Dendritic cell treated with granulocyte-macrophage colony-stimulating factor and Interleukin-4, amounts not matched to agents 40 ng/mL and 50 ng/mL, for 4 days (primary cell): ENCODE results near the gene CCR5.
A peak's percentile ranks its signal among the peaks of the same experiment; 100 is the strongest.
"Not testable (repeated sequence)": the region's sequence is repeated elsewhere in the genome, so short reads cannot be mapped to it uniquely, and the experiment has no call there.

Source experiments
- H3K27ac Mint-ChIP-seq: one replicate; pipeline ENCODE4 v1.8.0; 2022; ENCODE audit warnings: mild to moderate bottlenecking, mixed read lengths
- H3K27me3 Mint-ChIP-seq: one replicate; pipeline ENCODE4 v1.8.0; 2022; ENCODE audit warnings: mild to moderate bottlenecking, mixed read lengths
- H3K36me3 Mint-ChIP-seq: one replicate; pipeline ENCODE4 v1.8.0; 2022; ENCODE audit warnings: low read depth, mixed read lengths
- H3K4me1 Mint-ChIP-seq: one replicate; pipeline ENCODE4 v1.8.0; 2022; ENCODE audit warnings: low read depth, mixed read lengths
- H3K4me3 Mint-ChIP-seq: one replicate; pipeline ENCODE4 v1.8.0; 2022; ENCODE audit warnings: mild to moderate bottlenecking, moderate library complexity, mixed read lengths
- H3K9me3 Mint-ChIP-seq: one replicate; pipeline ENCODE4 v1.8.0; 2022; ENCODE audit warnings: mixed read lengths
- intact Hi-C: fragments of 100-400 bp; cut with micrococcal nuclease; formaldehyde crosslinking; loops from one replicate; pipeline ENCODE4 v1.15.0; 2022

Gene CCR5

DNA sequence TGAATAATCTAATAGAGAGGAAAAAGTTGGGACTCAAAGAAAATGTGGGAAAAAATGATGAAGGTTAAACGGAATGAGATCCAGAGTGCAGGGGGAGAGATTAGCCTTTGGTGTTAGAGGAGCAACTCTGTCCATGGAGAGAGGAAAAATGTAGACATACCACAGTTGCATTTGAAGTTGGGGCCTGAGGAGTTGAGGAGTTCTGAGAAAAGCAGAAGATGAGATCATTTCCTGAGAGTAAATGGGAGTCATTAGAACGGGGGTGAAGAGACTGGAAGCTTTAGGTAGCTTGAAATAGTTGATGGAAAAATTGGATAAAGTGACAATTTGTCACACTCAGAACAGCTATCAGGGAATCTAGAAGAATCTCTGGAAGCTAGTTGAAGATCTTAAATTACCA lies 28.8 kb downstream of the CCR5 start:
- peaks cover 35% of the 10 kb centered on the region for H3K4me1 Mint-ChIP-seq
- intact Hi-C loops: no loop called here
- no peak overlapping the region for H3K27ac Mint-ChIP-seq
- H3K4me3 Mint-ChIP-seq: no peak overlapping the region
- H3K27me3 Mint-ChIP-seq: peaks cover under 1% of the 10 kb centered on the region
- no peaks in the 10 kb centered on the region for H3K9me3 Mint-ChIP-seq
- H3K36me3 Mint-ChIP-seq: no peaks in the 10 kb centered on the region

DNA sequence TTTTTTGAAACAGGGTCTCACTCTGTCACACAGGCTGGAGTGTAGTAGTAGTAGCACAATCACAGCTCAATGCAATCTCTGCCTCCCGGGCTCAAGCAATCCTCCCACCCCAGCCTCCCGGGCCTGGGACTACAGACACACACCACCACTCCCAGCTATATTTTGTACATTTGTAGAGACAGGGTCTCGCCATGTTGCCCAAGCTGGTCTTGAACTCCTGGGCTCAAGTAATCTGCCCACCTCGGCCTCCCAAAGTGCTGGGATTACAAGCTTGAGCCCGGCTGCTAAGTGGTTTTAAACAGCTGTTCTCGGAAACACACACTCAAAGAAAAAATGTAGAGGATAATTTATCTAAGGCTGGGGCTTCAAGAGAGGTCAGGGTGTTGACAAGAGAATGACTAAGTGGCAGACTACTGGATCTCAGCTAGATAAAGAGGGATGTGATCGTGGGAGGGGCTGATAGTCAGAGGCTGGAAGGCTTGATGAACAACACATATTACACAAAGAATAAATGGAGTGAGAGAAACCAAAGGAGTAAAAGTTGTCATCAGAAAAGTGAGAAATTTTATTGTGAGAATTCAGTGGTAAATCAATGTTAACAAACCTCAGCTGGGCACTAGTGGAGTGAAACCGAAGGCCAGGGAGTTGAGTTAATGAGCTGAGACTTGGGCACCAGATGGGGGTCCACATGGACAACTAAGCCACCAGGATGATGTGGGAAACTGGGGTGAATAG lies 29.4 kb downstream of the CCR5 start:
- no peak overlapping the region for H3K27ac Mint-ChIP-seq
- no peak overlapping the region for H3K4me3 Mint-ChIP-seq
- intact Hi-C loops: no loop called here
- no peaks in the 10 kb centered on the region for H3K9me3 Mint-ChIP-seq
- peaks cover 35% of the 10 kb centered on the region for H3K4me1 Mint-ChIP-seq
- H3K27me3 Mint-ChIP-seq: no peaks in the 10 kb centered on the region
- H3K36me3 Mint-ChIP-seq: no peaks in the 10 kb centered on the region

DNA sequence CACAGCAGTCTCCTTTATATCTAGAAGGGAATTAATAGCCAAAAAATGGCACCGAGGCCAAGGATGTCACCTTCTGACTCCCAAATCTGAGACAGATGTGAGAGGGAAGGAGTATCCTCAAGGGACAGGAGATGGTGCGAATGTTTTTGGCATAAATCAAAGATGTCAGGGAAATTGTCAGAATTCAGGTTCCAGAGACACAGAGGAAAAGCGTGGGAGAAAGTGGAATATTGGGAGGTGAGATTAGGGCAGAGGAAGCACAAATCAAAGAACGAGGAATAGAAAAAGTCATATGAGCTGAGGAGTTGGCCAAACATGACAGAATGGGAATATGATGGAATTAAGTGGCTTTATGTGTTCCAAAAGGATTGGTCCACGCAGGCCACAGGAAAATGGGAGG lies 30.1 kb downstream of the CCR5 start:
- no peaks in the 10 kb centered on the region for H3K9me3 Mint-ChIP-seq
- peaks cover 35% of the 10 kb centered on the region for H3K4me1 Mint-ChIP-seq
- no peaks in the 10 kb centered on the region for H3K36me3 Mint-ChIP-seq
- intact Hi-C loops: no loop called here
- no peaks in the 10 kb centered on the region for H3K27me3 Mint-ChIP-seq
- no peak overlapping the region for H3K27ac Mint-ChIP-seq
- H3K4me3 Mint-ChIP-seq: no peak overlapping the region

DNA sequence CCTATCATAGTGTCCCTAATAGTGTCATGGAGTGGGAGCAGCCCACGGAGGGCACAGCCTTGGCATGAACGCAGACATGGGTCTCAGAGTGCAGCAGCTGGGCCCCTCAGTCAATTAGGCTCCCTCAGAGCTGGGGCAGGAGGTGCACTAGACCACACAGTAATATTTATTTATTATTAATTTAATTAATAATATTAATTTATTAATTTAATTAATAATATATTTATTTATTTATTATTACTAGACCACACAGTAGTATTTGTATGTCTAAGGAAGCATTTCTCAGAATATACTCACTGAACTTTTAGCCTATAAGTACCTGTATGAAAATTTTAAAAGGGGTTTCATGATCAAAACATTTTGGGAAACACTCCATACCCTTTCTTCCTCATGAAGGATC lies 30.8 kb downstream of the CCR5 start:
- no peak overlapping the region for H3K27ac Mint-ChIP-seq
- no peaks in the 10 kb centered on the region for H3K27me3 Mint-ChIP-seq
- no peak overlapping the region for H3K4me3 Mint-ChIP-seq
- peaks cover 34% of the 10 kb centered on the region for H3K4me1 Mint-ChIP-seq
- H3K36me3 Mint-ChIP-seq: no peaks in the 10 kb centered on the region
- intact Hi-C loops: no loop called here
- H3K9me3 Mint-ChIP-seq: no peaks in the 10 kb centered on the region

DNA sequence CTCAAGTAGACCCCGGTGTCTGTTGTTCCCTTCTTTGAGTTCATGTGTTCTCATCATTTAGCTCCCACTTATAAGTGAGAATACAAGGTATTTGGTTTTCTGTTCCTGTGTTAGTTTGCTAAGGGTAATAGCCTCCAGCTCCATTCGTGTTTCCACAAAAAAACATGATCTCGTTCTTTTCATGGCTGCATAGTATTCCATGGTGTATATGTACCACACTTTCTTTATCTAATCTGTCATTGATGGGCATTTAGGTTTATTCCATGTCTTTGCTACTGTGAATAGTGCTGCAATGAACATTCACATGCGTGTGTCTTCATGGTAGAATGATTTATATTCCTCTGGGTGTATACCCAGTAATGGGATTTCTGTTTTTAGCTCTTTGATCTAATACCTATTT lies 32.2 kb downstream of the CCR5 start:
- H3K9me3 Mint-ChIP-seq, intact Hi-C loops, H3K36me3 Mint-ChIP-seq, H3K27me3 Mint-ChIP-seq, H3K27ac Mint-ChIP-seq, H3K4me3 Mint-ChIP-seq: not testable (repeated sequence)
- H3K4me1 Mint-ChIP-seq: peaks cover 41% of the 10 kb centered on the region

DNA sequence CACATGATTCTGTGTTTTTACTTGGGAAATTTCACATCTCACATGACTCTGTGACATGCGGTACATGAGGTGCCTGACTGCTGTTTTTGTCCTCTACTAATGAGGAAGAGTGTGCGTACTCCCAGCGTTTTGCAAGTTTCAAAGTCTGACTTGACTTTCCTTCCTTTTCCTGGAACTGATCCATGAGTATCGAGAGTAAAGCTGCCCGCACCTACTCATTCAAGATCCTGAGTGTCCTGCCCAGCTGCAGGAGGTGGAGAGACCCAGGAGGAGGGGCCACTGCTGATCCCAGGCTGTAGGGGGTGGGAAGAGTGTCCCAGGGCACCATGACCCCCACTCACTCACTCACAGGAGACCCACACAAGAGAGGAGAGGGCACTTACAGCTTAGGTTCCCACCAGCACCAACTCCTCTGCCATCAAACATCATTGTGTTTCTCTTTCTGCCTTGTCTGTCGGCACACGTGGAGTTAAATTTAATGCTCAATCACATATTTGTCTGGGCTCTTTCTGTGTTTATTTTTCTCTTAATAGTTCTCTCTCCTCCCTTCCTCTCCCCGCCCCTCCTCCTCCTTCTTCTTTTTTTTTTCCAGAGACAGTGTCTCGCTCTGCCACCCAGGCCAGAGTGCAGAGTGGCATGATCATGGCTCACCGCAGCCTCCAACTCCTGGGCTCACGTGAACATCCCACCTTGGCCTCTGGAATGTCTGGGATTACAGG lies 34.7 kb downstream of the CCR5 start:
- Mint-ChIP-seq H3K27ac (peak overlapping the region; percentile 95), H3K27me3 (no peaks in the 10 kb centered on the region), H3K9me3 (no peaks in the 10 kb centered on the region), H3K36me3 (peaks cover 6% of the 10 kb centered on the region), H3K4me3 (peak overlapping the region; percentile 84), H3K4me1 (peaks cover 65% of the 10 kb centered on the region)
- intact Hi-C loops: loop anchor here (2.0 kb wide), 1 partner anchor 317 kb away; no protein-coding TSS in a partner anchor

DNA sequence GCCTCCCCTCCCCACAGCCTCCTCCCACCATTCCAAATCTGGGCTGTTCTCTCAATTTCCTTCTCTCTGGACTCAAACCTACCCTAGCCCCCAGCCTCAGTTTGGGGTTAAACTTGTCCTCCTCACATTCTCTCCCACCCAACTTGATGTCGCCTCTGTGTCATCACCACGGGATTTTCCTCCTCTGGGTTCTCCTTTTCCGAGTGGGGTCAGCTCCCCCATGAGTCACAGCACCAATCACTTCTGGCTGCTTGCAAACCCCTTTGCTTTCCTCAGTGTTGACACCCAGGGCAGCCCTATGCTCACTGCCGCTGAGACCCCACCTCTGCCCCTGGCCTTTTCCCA lies 35.7 kb downstream of the CCR5 start:
- Mint-ChIP-seq H3K27me3 (no peaks in the 10 kb centered on the region), H3K4me3 (peak overlapping the region; percentile 84), H3K9me3 (no peaks in the 10 kb centered on the region), H3K27ac (peak overlapping the region; percentile 95), H3K36me3 (peaks cover 6% of the 10 kb centered on the region), H3K4me1 (peaks cover 74% of the 10 kb centered on the region)
- intact Hi-C loops: loop anchor here (2.0 kb wide), 1 partner anchor 318 kb away; no protein-coding TSS in a partner anchor

DNA sequence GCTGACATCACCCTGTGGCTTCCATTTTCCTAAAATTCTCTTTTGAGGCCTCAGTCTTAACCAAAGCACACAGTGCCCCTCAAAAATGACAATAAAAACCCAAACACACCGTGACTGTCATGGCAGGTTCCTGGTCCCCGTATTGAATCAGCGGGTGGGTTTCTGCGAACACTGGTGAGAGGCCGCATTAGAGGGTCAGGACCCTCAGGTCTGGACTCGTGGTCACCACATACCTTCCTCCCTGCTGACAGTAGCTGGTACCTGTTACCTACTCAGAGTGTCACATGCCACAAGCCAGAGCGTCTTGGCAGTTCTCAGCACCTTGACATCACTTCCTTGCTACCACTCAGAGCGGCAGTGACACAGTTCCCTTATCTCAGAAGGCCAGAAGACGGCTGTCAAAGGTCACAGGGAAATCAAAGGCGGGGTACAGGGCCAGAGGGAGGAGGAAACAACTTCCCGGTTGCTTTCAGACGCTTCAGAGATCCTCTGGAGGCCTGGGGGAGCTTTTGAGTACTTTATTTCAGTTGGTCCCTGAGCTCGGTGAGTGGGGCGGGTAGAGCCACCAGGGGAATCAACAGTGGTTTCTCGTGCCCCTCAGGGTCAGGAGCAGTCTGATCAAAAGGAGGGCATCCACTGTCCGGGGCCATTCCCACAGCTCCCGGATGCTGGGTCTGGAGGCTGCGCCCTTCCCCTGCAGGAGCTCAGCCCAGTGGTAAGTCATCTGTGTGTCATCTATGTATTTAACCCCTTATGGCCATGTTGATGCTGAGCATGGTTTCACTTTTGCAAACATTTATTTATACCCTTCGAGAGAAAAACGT lies 36.3 kb downstream of the CCR5 start, which contains the start of the genes CCR5AS and CCRL2:
CCR5AS (minus strand) TSS at position 279 of the 824 bp plus-strand sequence.
CCRL2 (plus strand) TSS at position 472 of the 824 bp plus-strand sequence. CDS start 821 bp downstream, outside the sequence.
- Mint-ChIP-seq H3K4me1 (peaks cover 74% of the 10 kb centered on the region), H3K9me3 (no peaks in the 10 kb centered on the region), H3K36me3 (peaks cover 6% of the 10 kb centered on the region), H3K27me3 (no peaks in the 10 kb centered on the region), H3K4me3 (peak within 1 kb of the TSS; percentile 84), H3K27ac (peak within 1 kb of the TSS; percentile 95)
- intact Hi-C loops: loop anchor here (2.0 kb wide), 1 partner anchor 318 kb away; no protein-coding TSS in a partner anchor

DNA sequence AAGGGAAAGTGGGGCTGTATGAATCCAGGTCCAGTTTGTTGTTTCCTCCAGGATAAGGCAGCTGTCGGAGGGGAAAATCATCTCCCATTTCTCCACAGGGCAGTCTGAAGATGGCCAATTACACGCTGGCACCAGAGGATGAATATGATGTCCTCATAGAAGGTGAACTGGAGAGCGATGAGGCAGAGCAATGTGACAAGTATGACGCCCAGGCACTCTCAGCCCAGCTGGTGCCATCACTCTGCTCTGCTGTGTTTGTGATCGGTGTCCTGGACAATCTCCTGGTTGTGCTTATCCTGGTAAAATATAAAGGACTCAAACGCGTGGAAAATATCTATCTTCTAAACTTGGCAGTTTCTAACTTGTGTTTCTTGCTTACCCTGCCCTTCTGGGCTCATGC lies 37.2 kb downstream of the CCR5 start:
- Mint-ChIP-seq H3K36me3 (peaks cover 6% of the 10 kb centered on the region), H3K27ac (peak overlapping the region; percentile 95), H3K9me3 (no peaks in the 10 kb centered on the region), H3K4me1 (peaks cover 82% of the 10 kb centered on the region), H3K4me3 (peak overlapping the region; percentile 84), H3K27me3 (no peaks in the 10 kb centered on the region)
- intact Hi-C loops: loop anchor here (2.0 kb wide), 1 partner anchor 319 kb away; no protein-coding TSS in a partner anchor

DNA sequence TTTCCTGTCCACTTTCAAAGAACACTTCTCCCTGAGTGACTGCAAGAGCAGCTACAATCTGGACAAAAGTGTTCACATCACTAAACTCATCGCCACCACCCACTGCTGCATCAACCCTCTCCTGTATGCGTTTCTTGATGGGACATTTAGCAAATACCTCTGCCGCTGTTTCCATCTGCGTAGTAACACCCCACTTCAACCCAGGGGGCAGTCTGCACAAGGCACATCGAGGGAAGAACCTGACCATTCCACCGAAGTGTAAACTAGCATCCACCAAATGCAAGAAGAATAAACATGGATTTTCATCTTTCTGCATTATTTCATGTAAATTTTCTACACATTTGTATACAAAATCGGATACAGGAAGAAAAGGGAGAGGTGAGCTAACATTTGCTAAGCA lies 38.1 kb downstream of the CCR5 start:
- intact Hi-C loops: no loop called here
- no peak overlapping the region for H3K4me3 Mint-ChIP-seq
- H3K4me1 Mint-ChIP-seq: peaks cover 83% of the 10 kb centered on the region
- H3K27me3 Mint-ChIP-seq: no peaks in the 10 kb centered on the region
- H3K27ac Mint-ChIP-seq: no peak overlapping the region
- H3K9me3 Mint-ChIP-seq: no peaks in the 10 kb centered on the region
- H3K36me3 Mint-ChIP-seq: peaks cover 6% of the 10 kb centered on the region

DNA sequence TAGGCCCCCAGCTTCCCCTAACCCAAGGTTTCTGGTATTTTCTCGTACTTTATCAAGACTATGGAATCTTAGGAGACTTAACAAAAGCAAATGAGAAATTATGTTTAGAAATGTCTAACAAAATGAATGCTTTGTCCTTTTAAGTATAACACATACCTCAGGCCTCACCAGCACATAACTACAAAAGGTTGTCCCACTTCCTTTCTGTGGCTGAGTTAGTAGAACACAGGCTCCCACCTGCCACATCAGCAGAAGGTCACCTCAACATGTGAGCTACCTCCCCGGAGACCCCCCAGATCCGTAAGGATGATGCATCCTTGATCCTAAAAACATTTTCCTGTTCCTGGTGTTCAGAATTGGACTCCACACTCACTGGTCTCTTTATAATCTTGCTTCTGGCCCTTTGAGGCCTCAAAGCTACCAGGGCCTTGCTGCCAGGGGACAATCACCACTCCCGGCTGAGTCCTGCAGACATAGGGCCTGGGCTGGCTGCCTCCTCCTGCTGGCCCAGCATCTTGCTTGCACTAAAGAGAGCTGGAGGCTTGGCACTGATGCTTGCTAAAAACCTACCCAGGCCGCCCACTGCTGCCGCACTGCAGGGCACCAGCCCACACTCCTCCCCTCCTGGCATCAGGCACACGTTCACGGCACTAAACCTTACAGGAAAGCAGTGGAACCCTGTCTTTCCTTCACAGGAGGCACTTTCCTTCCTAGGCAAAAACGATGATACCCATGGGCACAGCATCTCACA lies 39.2 kb downstream of the CCR5 start:
- Mint-ChIP-seq H3K27me3 (no peaks in the 10 kb centered on the region), H3K4me1 (peaks cover 85% of the 10 kb centered on the region), H3K27ac (peak overlapping the region; percentile 31), H3K9me3 (no peaks in the 10 kb centered on the region), H3K4me3 (no peak overlapping the region), H3K36me3 (peaks cover 6% of the 10 kb centered on the region)
- intact Hi-C loops: no loop called here

DNA sequence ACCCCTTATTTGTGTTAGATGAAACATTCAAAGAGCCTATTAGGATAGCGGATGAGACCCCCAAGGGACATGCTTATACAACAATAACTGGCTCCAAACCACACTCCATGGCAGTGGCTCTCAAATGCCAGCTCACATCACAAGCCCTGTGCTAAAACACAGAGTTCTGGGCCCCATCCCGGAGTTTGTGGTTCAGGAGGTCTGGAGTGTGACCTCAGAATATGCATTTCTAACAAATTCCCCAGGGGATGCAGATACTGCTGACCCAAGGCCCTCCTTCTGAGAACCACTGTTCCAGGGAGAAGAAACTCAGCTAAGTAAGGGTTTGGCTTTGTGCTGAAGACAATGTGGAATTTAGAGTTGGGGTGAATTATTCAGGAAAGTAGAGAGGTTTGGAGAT lies 39.9 kb downstream of the CCR5 start:
- Mint-ChIP-seq H3K27me3 (no peaks in the 10 kb centered on the region), H3K27ac (peak overlapping the region; percentile 5), H3K4me1 (peaks cover 82% of the 10 kb centered on the region), H3K9me3 (no peaks in the 10 kb centered on the region), H3K36me3 (peaks cover 6% of the 10 kb centered on the region), H3K4me3 (no peak overlapping the region)
- intact Hi-C loops: no loop called here

DNA sequence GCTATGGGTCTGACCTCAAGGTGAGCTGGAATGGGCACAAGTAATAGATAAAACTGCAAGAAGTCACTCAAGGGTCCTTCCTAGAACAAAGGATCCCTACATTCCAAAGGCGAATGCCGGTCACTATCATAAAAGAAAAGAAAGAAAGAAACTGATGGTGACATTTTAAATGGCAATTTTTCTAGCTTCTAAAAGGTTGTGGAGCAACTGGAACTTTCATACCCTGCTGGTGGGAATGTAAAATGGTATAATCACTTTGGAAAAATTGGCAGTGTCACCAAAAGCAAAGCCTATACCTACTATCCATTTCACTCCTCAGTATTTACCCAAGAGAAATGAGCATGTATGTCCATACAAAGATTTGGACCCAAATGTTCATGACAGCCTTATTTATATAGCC lies 40.5 kb downstream of the CCR5 start:
- no peaks in the 10 kb centered on the region for H3K9me3 Mint-ChIP-seq
- peaks cover 6% of the 10 kb centered on the region for H3K36me3 Mint-ChIP-seq
- intact Hi-C loops: no loop called here
- peak overlapping the region; percentile 5 for H3K27ac Mint-ChIP-seq
- H3K4me1 Mint-ChIP-seq: peaks cover 82% of the 10 kb centered on the region
- no peaks in the 10 kb centered on the region for H3K27me3 Mint-ChIP-seq
- H3K4me3 Mint-ChIP-seq: no peak overlapping the region
